Measurements from ENCODE around the gene CPLANE1. TPM values are rescaled to one million over a fixed set of nuclear protein-coding genes. Genes with fewer than 3 reads are reported as not detected.
"Not testable (repeated sequence)": the region's sequence is repeated elsewhere in the genome, so short reads cannot be mapped to it uniquely, and the experiment has no call there.

Gene CPLANE1
- total RNA-seq, 1 experiment from 2014 or later = 23.0 TPM

- no peak for DNase-seq (ENCODE audit: low read depth, low spot score)
- in situ Hi-C loops (cut with HindIII; ENCODE audit: low pct_unique_long_range_greater_than_20kb, low sequenced_read_pairs) = no loop called here
These were observed 83.0 kb downstream of the CPLANE1 start for GRCh38 chr5:37166197-37166596.

GRCh38 chr5:37165761-37166160 lies 83.4 kb downstream of the CPLANE1 start:
- in situ Hi-C loops (cut with HindIII; ENCODE audit: low pct_unique_long_range_greater_than_20kb, low sequenced_read_pairs) = no loop called here
- DNase-seq (ENCODE audit: low read depth, low spot score) = no peak

- no peak for DNase-seq (ENCODE audit: low read depth, low spot score)
These were observed 95.5 kb downstream of the CPLANE1 start for GRCh38 chr5:37153661-37154060.

GRCh38 chr5:37146896-37147295 lies 102.3 kb downstream of the CPLANE1 start:
- no peak for DNase-seq (ENCODE audit: low read depth, low spot score)
- in situ Hi-C loops (cut with HindIII; ENCODE audit: low pct_unique_long_range_greater_than_20kb, low sequenced_read_pairs) = no loop called here

More at GRCh38 chr5:37153661-37154060, 95.5 kb downstream of the CPLANE1 start:
- in situ Hi-C loops (cut with HindIII; ENCODE audit: low pct_unique_long_range_greater_than_20kb, low sequenced_read_pairs) = no loop called here

- DNase-seq (ENCODE audit: low read depth, low spot score) = no peak
- in situ Hi-C loops (cut with HindIII; ENCODE audit: low pct_unique_long_range_greater_than_20kb, low sequenced_read_pairs) = no loop called here
These were observed 112.5 kb downstream of the CPLANE1 start for GRCh38 chr5:37136694-37137093.

GRCh38 chr5:37135312-37135711 lies 113.9 kb downstream of the CPLANE1 start:
- in situ Hi-C loops (cut with HindIII; ENCODE audit: low pct_unique_long_range_greater_than_20kb, low sequenced_read_pairs); DNase-seq (ENCODE audit: low read depth, low spot score): not testable (repeated sequence)

- in situ Hi-C loops (cut with HindIII; ENCODE audit: low pct_unique_long_range_greater_than_20kb, low sequenced_read_pairs) = no loop called here
- DNase-seq (ENCODE audit: low read depth, low spot score) = no peak
These were observed 115.2 kb downstream of the CPLANE1 start for GRCh38 chr5:37133939-37134338.

GRCh38 chr5:37132646-37133045 lies 116.5 kb downstream of the CPLANE1 start:
- DNase-seq (ENCODE audit: low read depth, low spot score) = no peak
- in situ Hi-C loops (cut with HindIII; ENCODE audit: low pct_unique_long_range_greater_than_20kb, low sequenced_read_pairs) = no loop called here

GRCh38 chr5:37121465-37121864 lies 127.7 kb downstream of the CPLANE1 start:
- DNase-seq (ENCODE audit: low read depth, low spot score) = no peak
- in situ Hi-C loops (cut with HindIII; ENCODE audit: low pct_unique_long_range_greater_than_20kb, low sequenced_read_pairs) = no loop called here

GRCh38 chr5:37121027-37121426 lies 128.1 kb downstream of the CPLANE1 start:
- DNase-seq (ENCODE audit: low read depth, low spot score) = no peak
- in situ Hi-C loops (cut with HindIII; ENCODE audit: low pct_unique_long_range_greater_than_20kb, low sequenced_read_pairs) = no loop called here

- in situ Hi-C loops (cut with HindIII; ENCODE audit: low pct_unique_long_range_greater_than_20kb, low sequenced_read_pairs) = no loop called here
- DNase-seq (ENCODE audit: low read depth, low spot score) = no peak
These were observed 128.9 kb downstream of the CPLANE1 start for GRCh38 chr5:37120270-37120669.

- no peak for DNase-seq (ENCODE audit: low read depth, low spot score)
- in situ Hi-C loops (cut with HindIII; ENCODE audit: low pct_unique_long_range_greater_than_20kb, low sequenced_read_pairs) = no loop called here
These were observed 132.8 kb downstream of the CPLANE1 start for GRCh38 chr5:37116359-37116758.

- in situ Hi-C loops (cut with HindIII; ENCODE audit: low pct_unique_long_range_greater_than_20kb, low sequenced_read_pairs) = no loop called here
- no peak for DNase-seq (ENCODE audit: low read depth, low spot score)
These were observed 136.7 kb downstream of the CPLANE1 start for GRCh38 chr5:37112383-37112991.

GRCh38 chr5:37111426-37112382 lies 137.5 kb downstream of the CPLANE1 start:
- in situ Hi-C loops (cut with HindIII; ENCODE audit: low pct_unique_long_range_greater_than_20kb, low sequenced_read_pairs) = no loop called here
- no peak for DNase-seq (ENCODE audit: low read depth, low spot score)

- in situ Hi-C loops (cut with HindIII; ENCODE audit: low pct_unique_long_range_greater_than_20kb, low sequenced_read_pairs) = no loop called here
- DNase-seq (ENCODE audit: low read depth, low spot score) = no peak
These were observed 139.0 kb downstream of the CPLANE1 start for GRCh38 chr5:37110135-37110534.

GRCh38 chr5:37109338-37109737 lies 139.8 kb downstream of the CPLANE1 start:
- in situ Hi-C loops (cut with HindIII; ENCODE audit: low pct_unique_long_range_greater_than_20kb, low sequenced_read_pairs) = no loop called here
- no peak for DNase-seq (ENCODE audit: low read depth, low spot score)

GRCh38 chr5:37103302-37103701 lies 145.9 kb downstream of the CPLANE1 start:
- no peak for DNase-seq (ENCODE audit: low read depth, low spot score)
- in situ Hi-C loops (cut with HindIII; ENCODE audit: low pct_unique_long_range_greater_than_20kb, low sequenced_read_pairs) = no loop called here

- DNase-seq (ENCODE audit: low read depth, low spot score); in situ Hi-C loops (cut with HindIII; ENCODE audit: low pct_unique_long_range_greater_than_20kb, low sequenced_read_pairs): not testable (repeated sequence)
These were observed 149.9 kb downstream of the CPLANE1 start for GRCh38 chr5:37099267-37099666.

- in situ Hi-C loops (cut with HindIII; ENCODE audit: low pct_unique_long_range_greater_than_20kb, low sequenced_read_pairs) = not testable (repeated sequence)
These were observed 155.4 kb downstream of the CPLANE1 start for GRCh38 chr5:37093795-37094194.

More at GRCh38 chr5:37093795-37094194, 155.4 kb downstream of the CPLANE1 start:
- DNase-seq (ENCODE audit: low read depth, low spot score) = not testable (repeated sequence)
